Stimulated activated CD4-positive, alpha-beta T cell treated with anti-CD3 and anti-CD28 coated beads, Interleukin-12 subunit alpha, Interleukin-12 subunit beta, amount 100 ng/mL, for 4 hours (primary cell): Measurements from ENCODE around the gene ESYT2.
A peak's percentile ranks its signal among the peaks of the same experiment; 100 is the strongest.
"Not testable (repeated sequence)": the region's sequence is repeated elsewhere in the genome, so short reads cannot be mapped to it uniquely, and the experiment has no call there.

Experiments
- DNase-seq: peaks from one replicate; pipeline ENCODE4 v3.0.0-alpha.2; 2020

ESYT2 gene

DNA sequence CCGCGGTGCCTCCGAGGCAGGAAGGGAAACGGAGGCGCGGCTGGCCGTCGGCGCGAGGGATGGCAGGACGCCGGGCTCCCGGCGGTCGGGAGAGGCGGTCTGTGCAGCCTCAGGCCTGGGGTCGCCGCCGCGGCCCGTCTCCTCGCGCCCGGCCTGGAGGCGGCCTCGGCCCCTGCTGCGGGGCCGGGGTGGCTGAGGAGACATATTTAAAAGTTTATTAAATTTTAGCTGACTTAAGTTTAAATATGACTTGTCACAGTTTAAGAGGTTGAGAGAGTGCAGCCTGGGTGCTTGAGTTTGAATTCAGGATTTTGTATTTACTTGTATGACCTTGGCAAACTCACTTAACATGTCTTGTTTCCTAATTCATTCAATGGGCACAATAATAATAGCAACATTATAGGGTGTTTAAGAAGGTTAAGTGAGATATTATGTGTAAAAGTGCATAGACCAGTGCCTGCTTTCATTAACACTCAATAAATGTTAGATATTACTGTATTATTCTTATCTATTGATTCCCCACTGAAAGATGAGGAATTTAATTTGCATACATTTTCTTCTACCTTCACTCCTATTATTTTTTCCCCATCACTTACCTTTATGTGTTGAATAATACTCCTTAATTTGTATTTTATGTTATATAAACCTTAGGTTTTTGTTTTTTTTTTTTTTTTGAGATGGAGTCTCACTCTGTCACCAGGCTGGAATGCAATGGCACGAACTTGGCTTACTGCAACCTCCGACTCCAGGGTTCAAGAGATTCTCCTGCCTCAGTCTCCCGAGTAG, 27.8 kb upstream of the ESYT2 start:
- DNase-seq: no peak

DNA sequence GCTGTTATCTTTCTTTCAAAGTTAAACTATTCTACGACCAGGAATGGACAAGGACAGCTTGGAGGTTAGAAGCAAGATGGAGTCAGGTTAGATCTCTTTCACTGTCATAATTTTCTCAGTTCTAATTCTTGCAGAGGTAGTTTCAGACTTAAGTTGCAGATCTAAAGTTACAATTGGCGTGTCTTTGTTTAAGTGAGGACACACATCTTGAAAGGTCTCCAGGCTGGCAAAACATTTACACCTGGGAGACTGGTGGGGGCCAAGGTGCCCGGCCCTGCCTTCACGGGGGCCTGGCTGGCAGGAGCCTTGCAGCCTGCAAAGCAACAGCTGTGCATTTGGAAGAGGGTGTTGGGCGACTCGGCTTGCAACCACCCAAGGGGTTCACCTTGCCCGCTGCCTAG, 25.4 kb upstream of the ESYT2 start:
- no peak for DNase-seq

GRCh38 chr7:158850545-158851102, 21.3 kb upstream of the ESYT2 start:
- DNase-seq: no peak

GRCh38 chr7:158849768-158850544, 20.6 kb upstream of the ESYT2 start:
- DNase-seq: no peak

- no peak for DNase-seq
Measured at GRCh38 chr7:158849442-158849767, 20.1 kb upstream of the ESYT2 start.

GRCh38 chr7:158847451-158847866, 18.1 kb upstream of the ESYT2 start:
- DNase-seq: no peak

DNA sequence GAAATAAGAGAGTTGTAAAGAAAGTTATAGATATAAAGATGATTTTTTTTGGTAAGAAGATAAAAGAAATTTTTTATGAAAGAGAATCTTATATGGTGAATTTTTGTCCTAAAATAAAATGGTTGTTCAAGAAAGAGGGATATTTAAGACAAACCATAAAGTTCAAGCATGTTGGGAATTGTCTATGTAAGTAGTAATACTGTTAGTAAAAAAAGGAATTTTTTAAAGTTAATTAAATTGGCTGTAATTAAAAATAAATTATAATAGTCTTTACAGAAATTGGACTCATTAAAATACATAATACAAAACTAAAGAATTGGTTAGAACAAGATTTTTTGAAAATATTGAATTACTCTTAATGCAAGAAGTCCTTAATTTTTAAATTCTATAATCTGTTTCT, 17.0 kb upstream of the ESYT2 start:
- no peak for DNase-seq

DNA sequence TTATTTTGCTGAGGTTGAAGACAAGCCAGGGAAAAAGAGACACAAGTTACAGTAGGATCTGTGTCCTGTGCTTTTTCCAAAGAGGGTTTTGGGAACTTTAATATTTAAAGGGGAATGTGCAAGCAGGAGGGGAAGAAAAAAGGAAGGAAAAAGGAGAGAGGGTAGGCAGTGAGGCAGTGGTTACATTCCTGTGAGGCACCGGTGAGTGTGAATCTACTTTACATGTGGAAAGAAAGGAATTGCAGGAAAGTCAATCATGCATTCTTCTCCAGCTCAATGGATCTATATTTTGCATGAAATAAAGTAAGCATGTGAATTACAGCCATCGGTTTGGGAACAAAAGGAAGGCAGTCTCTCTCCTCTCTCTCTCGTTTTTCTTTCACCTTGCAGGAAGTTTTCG, 14.5 kb upstream of the ESYT2 start:
- DNase-seq: no peak

DNA sequence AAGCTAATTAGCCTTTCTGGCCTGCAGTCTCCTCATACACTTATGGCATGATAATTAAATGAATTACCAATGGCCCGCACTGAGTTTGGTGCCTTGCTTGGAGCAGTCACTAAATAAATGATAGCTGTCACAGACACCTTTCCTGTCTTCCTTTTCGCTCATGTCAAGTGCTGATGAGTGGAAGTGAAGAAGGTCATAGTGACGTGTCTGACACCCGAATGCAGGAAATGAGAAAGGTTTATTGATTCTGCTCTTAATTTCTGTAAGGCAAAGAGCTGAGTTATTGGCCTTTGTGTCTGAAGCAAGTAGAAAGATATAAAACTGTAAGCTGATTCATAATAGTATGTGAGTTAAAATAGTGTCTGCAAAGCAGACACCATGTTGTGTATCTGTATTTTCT, 13.2 kb upstream of the ESYT2 start:
- DNase-seq: no peak

DNA sequence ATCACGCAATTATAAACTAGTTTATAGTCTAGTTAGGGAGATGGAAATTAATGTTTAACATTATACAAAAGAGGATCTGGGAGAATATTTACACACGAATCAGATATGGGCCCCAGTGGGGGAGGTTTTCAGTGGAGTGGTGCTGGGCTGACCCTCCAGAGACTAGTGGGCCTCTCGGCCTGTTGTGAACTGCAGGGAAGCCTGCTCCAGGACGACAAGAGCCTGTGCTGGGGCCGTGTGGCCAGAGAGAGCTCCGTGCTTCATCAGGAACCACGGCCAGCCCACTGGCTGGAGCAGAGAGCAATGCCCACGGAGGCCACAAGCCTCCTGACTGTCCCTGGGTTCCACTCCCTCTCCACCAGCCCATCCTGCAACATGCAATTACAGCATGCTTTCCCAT, 11.3 kb upstream of the ESYT2 start:
- DNase-seq: no peak

DNA sequence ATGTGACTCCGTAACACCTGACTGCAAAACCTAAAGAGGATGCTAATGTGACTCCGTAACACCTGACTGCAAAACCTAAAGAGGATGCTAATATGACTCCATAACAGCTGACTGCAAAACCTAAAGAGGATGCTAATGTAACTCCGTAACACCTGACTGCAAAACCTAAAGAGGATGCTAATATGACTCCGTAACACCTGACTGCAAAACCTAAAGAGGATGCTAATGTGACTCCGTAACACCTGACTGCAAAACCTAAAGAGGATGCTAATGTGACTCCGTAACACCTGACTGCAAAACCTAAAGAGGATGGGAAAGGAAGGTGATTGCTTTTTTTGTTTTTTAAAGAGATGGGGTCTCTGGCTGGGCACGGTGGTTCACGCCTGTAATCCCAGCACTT, 9.9 kb upstream of the ESYT2 start:
- not testable (repeated sequence) for DNase-seq

GRCh38 chr7:158837790-158838637, 8.7 kb upstream of the ESYT2 start:
- no peak for DNase-seq

DNA sequence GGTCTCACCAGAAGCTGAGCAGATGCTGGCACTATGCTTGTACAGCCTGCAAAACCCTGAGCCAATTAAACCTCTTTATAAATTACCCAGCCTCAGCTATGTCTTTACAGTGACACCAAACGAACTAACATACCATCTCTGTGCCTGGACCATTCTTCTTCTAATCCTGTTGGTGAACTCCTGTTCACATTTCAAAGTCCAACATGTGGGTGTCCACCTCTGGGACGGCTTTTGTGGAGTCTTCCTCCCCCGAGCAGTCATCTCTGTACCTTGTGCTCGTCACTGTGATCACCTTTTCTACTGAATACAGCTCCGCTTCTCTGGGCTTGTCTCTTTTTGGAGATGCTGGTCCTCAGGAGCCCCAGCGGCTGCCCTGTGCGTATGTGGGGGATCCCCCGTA, 7.4 kb upstream of the ESYT2 start:
- no peak for DNase-seq

GRCh38 chr7:158834878-158835784, 5.8 kb upstream of the ESYT2 start:
- DNase-seq: no peak

- no peak for DNase-seq
Measured at GRCh38 chr7:158832994-158833393, 3.7 kb upstream of the ESYT2 start.

DNA sequence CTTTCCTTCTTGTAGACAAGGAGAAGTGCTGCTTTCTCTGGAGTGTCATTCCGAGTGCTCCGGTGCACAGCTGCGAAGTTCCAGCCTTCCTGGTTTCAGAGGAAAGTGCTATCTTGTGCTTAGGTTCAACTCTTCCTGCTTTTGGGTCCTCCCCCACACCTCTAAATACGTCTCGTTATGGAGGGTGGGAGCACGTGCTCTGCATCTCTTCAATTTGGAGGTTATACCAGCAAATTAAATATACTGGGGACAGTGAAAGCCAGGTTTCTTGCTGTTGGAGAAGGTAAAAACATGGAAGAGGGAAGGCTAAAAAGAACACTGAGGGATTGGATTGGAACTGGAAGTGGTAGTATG, 2.4 kb upstream of the ESYT2 start:
- DNase-seq: no peak

DNA sequence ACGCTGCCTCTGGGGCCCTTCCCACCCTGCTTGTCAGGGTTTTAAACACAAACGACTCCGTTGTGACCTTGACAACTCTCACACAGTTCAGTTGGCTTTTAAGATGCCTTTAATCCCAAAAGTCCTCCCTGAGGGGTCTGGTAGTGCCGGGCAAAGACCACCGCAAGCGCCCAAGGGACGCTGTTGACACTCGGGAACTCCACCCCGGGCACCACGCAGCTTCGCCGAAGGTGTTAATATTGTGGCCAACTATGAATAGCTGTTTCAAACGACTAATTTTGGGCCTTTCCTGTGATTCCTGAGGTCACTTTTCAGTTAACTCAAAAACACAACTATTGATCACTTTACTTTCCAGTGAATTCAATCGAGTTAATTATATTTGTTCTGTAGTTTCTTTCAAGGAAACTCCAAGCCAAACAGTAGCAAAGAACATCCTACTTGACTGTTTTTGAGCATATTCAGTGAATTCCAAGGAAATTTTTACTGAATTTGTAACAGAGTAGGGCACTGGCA, 958 bp upstream of the ESYT2 start:
- DNase-seq: no peak

DNA sequence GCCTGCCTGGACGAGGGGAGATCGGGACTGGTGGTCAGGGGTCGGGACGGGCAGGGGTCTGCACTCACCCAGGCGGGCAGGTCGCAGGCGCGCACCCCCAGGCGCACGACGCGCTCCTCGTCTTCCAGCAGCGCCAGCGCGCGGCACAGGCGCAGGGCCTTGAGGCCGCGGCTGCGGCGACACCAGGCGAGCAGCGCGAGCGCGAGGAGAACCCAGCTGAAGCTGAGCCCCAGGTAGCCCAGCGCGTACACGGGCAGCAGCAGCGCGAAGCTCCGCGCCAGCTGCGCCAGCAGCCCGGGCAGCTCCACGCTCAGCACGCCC, 328 bp downstream of the ESYT2 start:
- peak; percentile 59 for DNase-seq

DNA sequence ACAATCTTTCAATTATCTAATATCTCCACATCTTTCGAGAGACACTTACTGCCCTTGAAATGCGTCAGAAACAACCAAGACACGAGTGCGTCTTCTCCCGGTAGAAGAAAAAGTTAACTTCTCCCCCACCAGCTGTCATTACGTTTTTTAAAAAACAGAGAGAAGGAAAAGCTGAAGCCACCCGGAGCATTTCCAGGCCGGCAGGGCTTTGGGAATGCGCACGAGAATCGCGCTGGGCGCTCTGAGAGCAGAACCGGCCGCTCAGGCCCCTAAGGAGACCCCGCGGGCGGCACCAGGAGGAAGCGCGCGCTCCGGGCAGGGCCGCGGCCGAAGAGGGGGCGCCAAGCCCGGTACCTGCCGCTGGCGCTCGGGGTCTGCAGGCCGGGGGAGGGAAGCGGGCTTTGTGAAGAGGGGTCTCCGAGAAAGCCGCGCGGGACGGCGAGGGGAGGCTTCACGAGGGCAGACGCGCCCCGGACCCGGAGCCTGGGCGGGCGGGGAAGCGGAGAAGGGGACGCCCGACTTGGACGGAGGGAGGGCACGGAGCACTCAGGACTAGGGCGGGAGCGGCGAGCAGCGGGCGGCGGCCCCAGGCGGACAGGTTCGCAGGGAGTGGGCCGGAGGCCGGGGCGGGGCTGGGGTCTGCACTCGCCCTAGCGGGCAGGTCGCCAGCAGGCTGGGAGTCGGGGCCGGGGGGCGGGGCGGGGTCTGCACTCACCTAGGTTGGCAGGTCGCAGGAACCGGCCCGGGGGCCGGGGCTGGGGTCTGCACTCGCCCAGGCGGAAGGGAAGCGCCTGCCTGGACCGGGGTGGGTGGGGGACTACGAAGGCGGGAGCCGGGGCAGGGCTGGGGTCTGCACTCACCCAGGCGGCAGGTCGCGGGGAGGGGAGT, 932 bp downstream of the ESYT2 start:
- no peak for DNase-seq

GRCh38 chr7:158827411-158828132, 1.7 kb downstream of the ESYT2 start:
- DNase-seq: no peak
